A549 (cell line): ENCODE measurements around the gene TRPM4. TPM values are rescaled to one million over a fixed set of nuclear protein-coding genes. Genes with fewer than 3 reads are reported as not detected.

Experiments used
- ATAC-seq, 2 experiments: fragments of 200-7000 bp in 1 of 2; fragments of >200 bp in 1 of 2; cut with Nextera tagmentation in 1 of 2; cut with Tn5 transposase in 1 of 2; 3 replicates each; pipeline versions ENCODE4 v1.8.0 to v1.9.1; 2018 to 2020; ENCODE audit warnings: mild to moderate bottlenecking in 1 of 2, moderate library complexity in 1 of 2
- CTCF ChIA-PET: fragments of 300-600 bp; sonication (Branson Sonifier 250); formaldehyde crosslinking; extraction: SDS; loops from one replicate; lab custom pipeline; 2021; ENCODE audit warnings: antibody characterized with exemption, inconsistent platforms; lab: Yijun Ruan, JAX
- POLR2A ChIA-PET: fragments of 350-600 bp; formaldehyde crosslinking; extraction: SDS; loops from one replicate; lab custom pipeline; 2021; ENCODE audit warnings: antibody characterized with exemption, inconsistent platforms; lab: Yijun Ruan, JAX
- DNase-seq, 2 experiments: peaks; one replicate each; pipeline versions ENCODE4 v3.0.0 to v3.0.0-alpha.2; 2011 to 2016; ENCODE audit warnings: low read depth in 1 of 2, low spot score in 1 of 2
- FAIRE-seq: peaks from 2 replicates; lab custom pipeline; 2011; peaks lifted over from hg19 to GRCh38; lab: Jason Lieb, UNC
- H3K27ac ChIP-seq, 2 experiments: fragments of >200 bp; sonication (Bioruptor Twin); formaldehyde crosslinking; 3 replicates each; pipeline ENCODE4 v1.5.1; 2016 to 2017
- H3K4me1 ChIP-seq: fragments of >200 bp; sonication (Bioruptor Twin); formaldehyde crosslinking; 3 replicates; pipeline ENCODE4 v1.6.1; 2016
- H3K4me2 ChIP-seq: fragments of >200 bp; sonication (Bioruptor Twin); formaldehyde crosslinking; 3 replicates; pipeline ENCODE4 v1.6.1; 2016
- H3K4me3 ChIP-seq: fragments of >200 bp; sonication (Bioruptor Twin); formaldehyde crosslinking; 3 replicates; pipeline ENCODE4 v1.5.1; 2016
- H3K9me3 ChIP-seq: fragments of >200 bp; sonication (Bioruptor Twin); formaldehyde crosslinking; 3 replicates; pipeline ENCODE4 v1.6.1; 2016
- CBX2 ChIP-seq: fragments of 200-600 bp; sonication (generic); IDR thresholded peaks from 2 replicates; pipeline ENCODE4 v1.6.1; 2016; ENCODE audit warnings: low read depth, mild to moderate bottlenecking, borderline replicate concordance
- CHD4 ChIP-seq: fragments of 200-600 bp; sonication (generic); IDR thresholded peaks from 2 replicates; pipeline ENCODE4 v1.6.1; 2016; ENCODE audit warnings: antibody characterized with exemption, mild to moderate bottlenecking, borderline replicate concordance
- E2F6 ChIP-seq: IDR thresholded peaks from 2 replicates; pipeline ENCODE4 v1.6.1; 2012; ENCODE audit warnings: low read depth, borderline replicate concordance
- GATA3 ChIP-seq: IDR thresholded peaks from 2 replicates; pipeline ENCODE4 v1.6.1; 2012; ENCODE audit warnings: borderline replicate concordance
- HDAC2 ChIP-seq: fragments of 200-600 bp; sonication (generic); IDR thresholded peaks from 2 replicates; pipeline ENCODE4 v1.6.1; 2016
- HMGXB4 ChIP-seq: fragments of 250-450 bp; sonication (Bioruptor Pico); IDR thresholded peaks from 2 replicates; pipeline ENCODE4 v1.5.0; 2021; ENCODE audit warnings: mild to moderate bottlenecking, moderate library complexity, borderline replicate concordance
- JUN ChIP-seq, 2 experiments: fragments of >200 bp; sonication (Bioruptor Twin); formaldehyde crosslinking; IDR thresholded peaks; 2 replicates in 1 of 2; 3 replicates in 1 of 2; pipeline ENCODE4 v1.6.1; 2016 to 2017
- KDM1A ChIP-seq: fragments of 200-600 bp; sonication (generic); IDR thresholded peaks from 2 replicates; pipeline ENCODE4 v1.6.1; 2016; ENCODE audit warnings: low read depth, mild to moderate bottlenecking
- MAX ChIP-seq: IDR thresholded peaks from 2 replicates; pipeline ENCODE4 v1.6.1; 2012
- MYC ChIP-seq: IDR thresholded peaks from 2 replicates; pipeline ENCODE4 v1.6.1; 2012; ENCODE audit warnings: mild to moderate bottlenecking, inconsistent platforms, low read length, improper control_type of control experiment, borderline replicate concordance
- NPAS2 ChIP-seq: fragments of 250-450 bp; sonication (Bioruptor Pico); IDR thresholded peaks from 2 replicates; pipeline ENCODE4 v1.8.0; 2022; ENCODE audit warnings: mild to moderate bottlenecking, moderate library complexity, borderline replicate concordance
- PBX3 ChIP-seq: IDR thresholded peaks from 2 replicates; pipeline ENCODE4 v1.6.1; 2012
- PHF8 ChIP-seq: fragments of 200-600 bp; sonication (generic); IDR thresholded peaks from 2 replicates; pipeline ENCODE4 v1.6.1; 2016; ENCODE audit warnings: low read depth, mild to moderate bottlenecking, antibody characterized with exemption, moderate library complexity, borderline replicate concordance
- POLR2A ChIP-seq: IDR thresholded peaks from 2 replicates; pipeline ENCODE4 v1.6.1; 2012; ENCODE audit warnings: mild to moderate bottlenecking, low read length
- REST ChIP-seq: fragments of 200-600 bp; sonication (generic); IDR thresholded peaks from 2 replicates; pipeline ENCODE4 v1.6.1; 2016; ENCODE audit warnings: antibody characterized with exemption, mild to moderate bottlenecking, moderate library complexity
- SREBF2 ChIP-seq: fragments of 450-650 bp; IDR thresholded peaks from 2 replicates; pipeline ENCODE4 v1.6.1; 2014; ENCODE audit warnings: mild to moderate bottlenecking, moderate library complexity
- TFCP2L1 ChIP-seq: fragments of 250-450 bp; sonication (Bioruptor Pico); IDR thresholded peaks from 2 replicates; pipeline ENCODE4 v1.5.0; 2021; ENCODE audit warnings: mild to moderate bottlenecking
- TP53 ChIP-seq: fragments of 250-450 bp; sonication (Bioruptor Pico); IDR thresholded peaks from 2 replicates; pipeline ENCODE4 v1.5.0; 2021; ENCODE audit warnings: mild to moderate bottlenecking, moderate library complexity
- USF2 ChIP-seq: fragments of 450-650 bp; IDR thresholded peaks from 2 replicates; pipeline ENCODE4 v1.6.1; 2014; ENCODE audit warnings: antibody characterized with exemption
- ZSCAN20 ChIP-seq: fragments of 250-450 bp; sonication (Bioruptor Pico); IDR thresholded peaks from 2 replicates; pipeline ENCODE4 v1.8.0; 2022; ENCODE audit warnings: mild to moderate bottlenecking, moderate library complexity
- WGBS: methylation state at CpG from one replicate; pipeline ENCODE4 v1.1.6; 2017; ENCODE audit errors: missing lambda C conversion rate; 5-methylcytosine and 5-hydroxymethylcytosine counted together
- polyA plus RNA-seq, 4 experiments: library from polyadenylated mRNA; depleted of rRNA in 3 of 4; stranded (reverse); fragments of >200 nt; fragmentation: RNase III in 1 of 4; extraction: RNeasy Plus Mini Kit Qiagen cat#74134 plus additional on column Dnase treatment in 1 of 4; gene quantifications; 2 replicates in 3 of 4; 3 replicates in 1 of 4; pipeline ENCODE4 v1.2.3, GENCODE V29; 2011 to 2017

The TRPM4 gene
- polyA plus RNA-seq, 2 of the 4 experiments (the other 2 are of a cell fraction), result 4.7 to 9.1 TPM

GRCh38 chr19:49151267-49152118 is 6.1 kb upstream of the TRPM4 start:
- H3K4me1 ChIP-seq, result peaks cover 20% of the 10 kb centered on the region
- WGBS, result 27% methylated on average over 41 of the region's 45 CpGs
- peak; percentile 22 to 46; a peak in 4 of 6 replicates for ATAC-seq
- H3K9me3 ChIP-seq, result no peaks in the 10 kb centered on the region
- no peak overlapping the region; a peak in 1 of 6 replicates for H3K27ac ChIP-seq
- peak; percentile 87 to 91 for DNase-seq
- CTCF ChIA-PET, result interaction anchor here (0.7 to 15.0 kb wide), 10 partner anchors 9 to 152 kb away, joined by 3 to 298 read pairs (median 6); partner anchors contain the start of genes LIN7B and PPFIA3
- POLR2A ChIA-PET, result interaction anchor here (2.7 kb wide), 1 partner anchor 24 kb away, joined by 14 read pairs; no protein-coding TSS in a partner anchor
- TF ChIP-seq HMGXB4 (CRISPR knock-in tag), result no peak
- peak; percentile 79; the same call in 1 of the 2 replicates for TF ChIP-seq CHD4
- no peak for TF ChIP-seq SREBF2
- peak; percentile 98 for TF ChIP-seq MAX
- no peak for TF ChIP-seq PHF8
- TF ChIP-seq GATA3, result 0 out of 2 replicates have a peak, but pooled peaks have one; percentile 1
- no peak for TF ChIP-seq POLR2A
- TF ChIP-seq TFCP2L1 (CRISPR knock-in tag), result no peak
- TF ChIP-seq E2F6, result peak; percentile 95
- 0 out of 2 replicates have a peak, but pooled peaks have one; percentile 47 for TF ChIP-seq MYC
- peak; percentile 78 for TF ChIP-seq USF2
- TF ChIP-seq HDAC2, result 0 out of 2 replicates have a peak, but pooled peaks have one; percentile 22
- TF ChIP-seq REST, result no peak
- H3K4me3 ChIP-seq, result no peak overlapping the region; the same call in 2 of the 3 replicates
- H3K4me2 ChIP-seq, result peak overlapping the region; percentile 100
- no peak for FAIRE-seq

GRCh38 chr19:49152119-49152550 is 5.5 kb upstream of the TRPM4 start:
- no peak overlapping the region for H3K27ac ChIP-seq
- FAIRE-seq (no peak), DNase-seq (no peak), ATAC-seq (no peak)
- peak overlapping the region; percentile 100 for H3K4me2 ChIP-seq
- peaks cover 18% of the 10 kb centered on the region; the same call in 2 of the 3 replicates for H3K4me1 ChIP-seq
- no peak overlapping the region for H3K4me3 ChIP-seq
- ChIA-PET POLR2A (no interaction called here), CTCF (interaction anchor here (0.8 to 15.0 kb wide), 3 partner anchors 23 to 46 kb away, joined by 3 to 298 read pairs (median 78); partner anchors contain the start of genes LIN7B and PPFIA3)
- 43% methylated on average over 9 of the region's 10 CpGs for WGBS
- TF ChIP-seq USF2, result no peak
- no peak for TF ChIP-seq PBX3
- TF ChIP-seq JUN (IDR thresholded peaks at IDR 0.05), result no peak
- TF ChIP-seq PHF8, result no peak
- TF ChIP-seq ZSCAN20, result no peak
- no peak for TF ChIP-seq CBX2
- no peak for TF ChIP-seq REST
- TF ChIP-seq TP53 (CRISPR knock-in tag), result no peak
- TF ChIP-seq KDM1A, result no peak
- no peak for TF ChIP-seq NPAS2 (CRISPR knock-in tag)
- H3K9me3 ChIP-seq, result no peaks in the 10 kb centered on the region
